Iris pigment epithelial cell (primary cell): Measurements from ENCODE around the gene SWI5.

Experiments used
- DNase-seq: peaks from one replicate; pipeline ENCODE4 v3.0.0-alpha.2; 2011; ENCODE audit warnings: low read depth

The SWI5 gene

DNA sequence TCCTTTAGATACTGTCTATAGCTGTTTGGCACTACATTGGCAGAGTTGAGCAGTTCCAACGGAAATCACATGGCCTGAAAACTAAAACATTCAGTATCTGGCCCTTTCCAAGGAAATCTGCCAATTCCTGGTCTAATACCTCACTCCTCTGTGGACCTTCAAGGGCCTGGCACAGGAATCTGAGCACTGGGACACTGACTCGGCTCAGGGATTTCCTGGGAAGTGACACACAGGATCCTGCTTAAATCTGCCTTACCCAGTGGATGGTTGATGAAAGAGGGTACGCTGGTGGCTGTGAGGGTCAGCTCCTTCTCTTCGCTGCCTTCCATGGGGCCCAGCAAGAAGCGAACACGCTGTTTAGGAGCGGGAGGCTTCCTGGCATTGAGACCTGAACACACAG is 45.3 kb downstream of the SWI5 start:
- no peak for DNase-seq

DNA sequence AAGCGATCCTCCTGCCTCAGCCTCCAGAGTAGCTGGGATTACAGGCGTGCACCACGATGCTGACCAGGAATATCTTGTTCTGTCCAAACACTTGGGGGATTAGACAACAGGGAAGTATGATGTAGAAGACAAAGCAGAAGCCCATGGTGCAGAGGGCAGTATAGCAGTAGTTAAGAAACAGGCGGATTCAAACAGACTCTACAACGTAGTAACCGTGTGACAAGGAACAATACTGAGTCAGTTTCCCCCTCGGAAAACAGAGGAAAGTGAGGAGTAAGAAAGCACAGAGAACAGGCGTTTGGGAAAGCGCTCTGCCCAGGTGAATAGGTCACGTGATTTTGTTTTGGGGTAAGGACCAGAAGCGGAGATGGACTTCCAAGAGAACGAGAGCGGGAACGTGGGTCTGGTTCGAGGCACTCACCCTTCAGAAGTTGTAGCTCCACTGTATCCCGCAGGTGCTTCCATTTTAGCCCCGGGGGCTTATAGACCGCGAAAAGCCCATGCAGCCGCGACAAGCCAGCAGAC is 45.9 kb downstream of the SWI5 start:
- DNase-seq = peak; percentile 9

DNA sequence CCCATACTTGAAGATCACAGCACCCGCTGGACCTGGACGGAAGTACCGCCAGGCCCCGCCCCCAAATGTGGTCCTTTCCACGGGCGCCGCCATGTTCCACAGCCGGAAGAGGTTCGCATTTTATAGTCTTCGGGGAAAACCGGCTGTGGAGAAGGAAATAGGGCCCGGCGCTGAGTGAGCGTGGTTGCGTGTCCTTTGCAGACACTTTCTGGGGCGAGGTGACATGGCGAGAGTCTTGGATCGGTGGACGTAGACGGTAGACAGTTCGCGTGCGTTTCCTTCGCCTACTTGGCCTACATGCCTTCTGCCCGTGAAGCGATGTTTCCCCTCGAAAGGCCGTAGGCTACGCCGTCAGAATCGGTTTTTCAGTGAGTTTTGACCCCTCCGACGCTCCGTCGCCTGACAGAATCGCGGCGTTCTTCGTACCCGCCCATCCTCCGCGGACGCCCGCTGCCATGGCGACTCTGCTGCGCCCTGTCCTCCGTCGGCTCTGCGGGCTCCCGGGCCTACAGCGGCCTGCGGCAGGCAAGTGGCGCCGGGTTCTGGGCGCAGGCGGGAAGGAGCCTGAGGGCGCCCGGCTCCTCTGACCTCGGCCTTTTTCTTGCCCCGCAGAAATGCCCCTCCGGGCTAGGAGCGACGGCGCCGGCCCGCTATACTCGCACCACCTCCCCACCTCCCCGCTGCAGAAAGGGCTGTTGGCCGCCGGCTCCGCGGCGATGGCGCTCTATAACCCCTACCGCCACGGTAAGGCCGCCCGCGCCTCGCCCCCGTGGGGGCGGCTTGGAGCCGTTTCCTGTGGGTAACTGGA is 46.5 kb downstream of the SWI5 start, which contains the start of the genes COQ4 and TRUB2:
TSS of gene COQ4 (plus strand) at position 436 of the 808 bp plus-strand sequence. CDS start at position 456, 20 bp downstream.
TSS of gene TRUB2 (minus strand) at position 44 of the 808 bp plus-strand sequence. CDS start at position 5, 39 bp downstream.
- DNase-seq = peak; percentile 95

DNA sequence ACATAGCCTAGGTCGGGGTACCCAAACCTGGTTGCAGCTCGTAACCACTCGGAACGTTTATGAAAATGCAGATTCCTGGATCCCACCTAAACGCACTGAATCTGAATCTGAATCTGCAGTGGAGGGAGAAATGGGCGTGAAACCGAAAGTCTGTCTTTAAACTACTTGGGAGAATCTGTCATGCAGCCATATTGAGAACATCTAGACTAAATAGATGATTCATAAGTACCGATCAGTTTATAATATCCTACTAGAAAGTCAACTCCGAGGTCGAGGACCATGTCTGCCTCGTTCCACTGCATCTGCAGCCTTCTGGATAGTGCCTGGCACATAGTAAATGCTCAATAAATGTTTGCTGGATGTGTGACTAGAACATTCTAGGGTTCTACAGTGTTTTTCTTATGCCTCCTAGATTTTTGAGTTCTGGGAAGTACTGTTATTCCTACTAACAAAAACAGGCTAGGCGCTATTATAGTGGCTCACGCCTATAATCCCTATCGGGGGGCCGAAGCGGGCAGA is 47.2 kb downstream of the SWI5 start:
- DNase-seq = peak; percentile 66

DNA sequence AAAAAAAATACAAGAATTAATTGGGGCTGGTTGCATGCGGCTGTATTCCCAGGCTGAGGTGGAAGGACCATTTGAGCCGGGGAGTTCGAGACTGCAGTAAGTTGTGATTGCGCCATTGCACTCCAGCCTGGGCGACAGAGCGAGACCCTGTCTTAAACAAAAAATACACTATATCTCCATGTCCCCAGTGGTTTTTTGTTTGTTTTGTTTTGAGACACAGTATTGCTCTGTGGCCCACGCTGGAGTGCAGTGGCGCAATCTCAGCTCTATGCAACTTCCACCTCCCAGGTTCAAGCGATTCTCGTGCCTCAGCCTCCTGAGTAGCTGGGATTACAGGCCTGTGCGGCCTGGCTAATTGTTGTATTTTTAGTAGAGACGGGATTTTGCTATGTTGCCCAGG is 47.7 kb downstream of the SWI5 start:
- peak; percentile 24 for DNase-seq

DNA sequence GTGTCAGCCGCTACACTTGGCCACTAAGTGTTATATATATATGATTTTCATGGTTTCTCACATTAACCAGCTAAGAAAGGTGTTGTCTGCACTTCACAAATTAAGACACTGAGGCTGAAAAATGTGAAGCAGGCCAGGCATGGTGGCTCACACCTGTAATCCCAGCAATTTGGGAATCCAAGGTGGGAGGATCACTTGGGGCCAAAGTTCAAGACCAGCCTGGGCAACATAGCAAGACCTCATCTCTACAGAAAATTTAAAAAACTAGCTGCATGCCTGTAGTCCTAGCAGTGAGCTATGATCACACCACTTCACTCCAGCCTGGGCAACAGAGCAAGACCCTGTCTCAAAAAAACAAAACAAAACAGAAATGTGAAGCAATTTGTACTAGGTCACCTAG is 48.3 kb downstream of the SWI5 start:
- DNase-seq = no peak

DNA sequence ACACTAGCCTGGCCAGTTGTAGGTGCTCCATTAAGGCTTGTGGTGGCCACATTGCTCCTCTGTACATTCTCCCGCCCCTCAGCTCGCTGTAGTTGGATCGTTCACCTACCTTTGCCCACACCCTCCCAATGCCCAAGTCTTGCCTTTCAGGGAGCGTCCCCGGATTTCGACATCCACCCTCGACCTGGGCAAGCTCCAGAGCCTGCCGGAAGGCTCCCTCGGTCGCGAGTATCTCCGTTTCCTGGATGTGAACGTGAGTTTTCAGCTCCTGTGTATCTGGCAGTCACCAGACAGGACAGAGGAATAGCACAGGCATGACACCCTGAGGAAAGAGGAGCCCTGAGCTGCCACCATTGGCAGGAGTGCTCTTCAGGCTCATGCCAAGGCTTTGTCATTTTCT is 49.6 kb downstream of the SWI5 start:
- no peak for DNase-seq

DNA sequence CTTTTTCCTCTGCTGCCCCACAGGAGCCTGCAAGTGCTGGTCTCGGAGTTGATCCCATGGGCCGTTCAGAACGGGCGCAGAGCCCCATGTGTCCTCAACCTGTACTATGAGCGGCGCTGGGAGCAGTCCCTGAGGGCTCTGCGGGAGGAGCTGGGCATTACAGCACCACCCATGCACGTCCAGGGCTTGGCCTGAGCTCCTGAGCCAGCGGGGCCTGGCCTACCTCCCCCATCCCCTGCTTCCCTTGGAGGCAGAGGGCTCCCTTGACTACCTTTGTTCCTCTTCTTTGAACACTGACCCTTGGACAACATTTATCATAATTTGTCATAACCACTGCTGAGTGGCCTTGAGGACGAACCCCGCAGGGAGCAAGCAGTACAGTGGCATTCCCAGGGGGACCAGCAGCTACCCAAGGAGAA is 57.4 kb downstream of the SWI5 start:
- DNase-seq = no peak

DNA sequence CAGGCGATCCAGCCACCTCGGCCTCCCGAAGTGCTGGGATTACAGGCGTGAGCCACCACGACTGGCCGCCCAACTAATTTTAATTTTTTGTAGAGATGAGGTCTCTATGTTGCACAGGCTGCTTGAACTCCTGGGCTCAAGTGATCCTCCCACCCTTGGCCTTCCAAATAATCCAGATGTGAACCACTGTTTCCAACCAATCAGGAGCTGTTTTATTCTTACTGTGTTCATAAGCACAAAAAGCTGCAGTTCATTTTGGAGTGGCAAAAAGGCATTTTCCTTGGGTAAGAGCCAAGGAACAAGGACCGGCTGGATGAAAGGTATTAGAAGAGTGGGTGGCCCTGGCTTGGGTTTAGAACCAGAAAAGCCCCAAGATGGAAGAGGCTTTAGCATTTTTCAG is 59.1 kb downstream of the SWI5 start:
- DNase-seq = no peak

DNA sequence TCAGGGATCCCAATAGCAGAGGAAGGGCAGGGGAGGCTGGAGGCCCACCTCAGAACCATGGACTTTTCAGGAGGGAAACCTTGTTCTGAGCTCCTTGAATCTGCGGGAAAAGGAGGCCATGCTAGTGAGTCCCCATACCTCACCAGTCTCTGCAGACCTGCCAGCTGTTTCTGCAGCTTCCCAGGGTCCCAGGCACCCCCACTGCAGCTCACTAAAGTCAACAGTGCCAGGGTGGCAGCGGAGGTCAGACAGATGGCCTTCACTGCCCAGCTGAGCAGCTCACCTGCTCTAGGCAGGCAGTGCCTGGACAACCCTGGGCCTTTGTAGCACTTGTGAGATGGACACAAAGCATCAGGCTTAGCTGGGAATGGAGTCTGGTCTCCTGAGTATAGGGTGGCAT is 59.8 kb downstream of the SWI5 start:
- no peak for DNase-seq

DNA sequence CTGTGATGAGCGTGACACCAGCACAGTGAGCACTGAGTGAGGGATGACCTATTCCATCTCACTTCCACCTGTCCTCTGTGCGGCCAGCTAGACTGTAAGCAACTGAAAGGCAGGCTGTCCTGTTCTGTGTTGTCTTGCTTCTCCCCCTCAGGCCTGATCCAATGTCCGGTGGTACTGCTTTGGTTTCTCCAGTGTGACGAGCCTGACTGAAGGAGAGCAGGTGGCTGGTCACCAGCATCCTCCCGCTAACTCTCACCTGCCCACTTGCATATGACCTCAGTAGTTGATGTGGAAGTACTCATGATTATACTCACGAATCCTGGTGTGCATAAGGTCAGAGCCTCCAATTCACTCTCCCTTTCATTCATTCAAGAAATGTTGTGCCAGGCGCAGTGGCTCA is 61.9 kb downstream of the SWI5 start:
- no peak for DNase-seq
